Right atrium auricular region (tissue), 2 donors: Measurements from ENCODE around the gene ZNF385D. TPM values are rescaled to one million over a fixed set of nuclear protein-coding genes. Genes with fewer than 3 reads are reported as not detected.

Experiments
- DNase-seq: peaks from one replicate; pipeline ENCODE4 v3.0.0-alpha.2; 2019; ENCODE audit warnings: low spot score
- H3K27ac ChIP-seq, 2 donors: fragments of 200-600 bp; sonication (generic); 1 replicate in 1 of 2; 2 replicates in 1 of 2; pipeline ENCODE4 v1.5.1; 2016 to 2019
- H3K27me3 ChIP-seq, 2 donors: fragments of 200-600 bp; sonication (generic); one replicate each; pipeline versions ENCODE4 v1.5.1 to v1.6.0; 2017 to 2019
- H3K36me3 ChIP-seq: fragments of 200-600 bp; sonication (generic); one replicate; pipeline ENCODE4 v1.5.1; 2016
- H3K4me1 ChIP-seq, 2 donors: fragments of 200-600 bp; sonication (generic); one replicate each; pipeline versions ENCODE4 v1.5.1 to v1.6.0; 2017 to 2019
- H3K4me3 ChIP-seq, 2 donors: fragments of 200-600 bp; sonication (generic); 1 replicate in 1 of 2; 2 replicates in 1 of 2; pipeline ENCODE4 v1.5.1; 2017 to 2019; ENCODE audit warnings: mild to moderate bottlenecking in 1 of 2, moderate library complexity in 1 of 2
- H3K9me3 ChIP-seq, 2 donors: fragments of 200-600 bp; sonication (generic); one replicate each; pipeline ENCODE4 v1.5.1; 2019
- total RNA-seq, 2 donors: library from RNA; depleted of rRNA; stranded (reverse); fragments of >200 nt; gene quantifications; one replicate each; pipeline ENCODE4 v1.1.0, GENCODE V29; 2016
- TF ChIP-seq, protein P1 (sequence below), 2 donors: fragments of 200-600 bp; sonication (generic); IDR thresholded peaks; one replicate each; pipeline ENCODE4 v1.5.1; 2019; ENCODE audit warnings: antibody characterized with exemption in 2 of 2

Gene ZNF385D
- total RNA-seq, 2 donors from 2014 or later, result 0.59 to 1.1 TPM

- H3K4me1 ChIP-seq, result no peaks in the 10 kb centered on the region
- TF ChIP-seq, protein P1, sequence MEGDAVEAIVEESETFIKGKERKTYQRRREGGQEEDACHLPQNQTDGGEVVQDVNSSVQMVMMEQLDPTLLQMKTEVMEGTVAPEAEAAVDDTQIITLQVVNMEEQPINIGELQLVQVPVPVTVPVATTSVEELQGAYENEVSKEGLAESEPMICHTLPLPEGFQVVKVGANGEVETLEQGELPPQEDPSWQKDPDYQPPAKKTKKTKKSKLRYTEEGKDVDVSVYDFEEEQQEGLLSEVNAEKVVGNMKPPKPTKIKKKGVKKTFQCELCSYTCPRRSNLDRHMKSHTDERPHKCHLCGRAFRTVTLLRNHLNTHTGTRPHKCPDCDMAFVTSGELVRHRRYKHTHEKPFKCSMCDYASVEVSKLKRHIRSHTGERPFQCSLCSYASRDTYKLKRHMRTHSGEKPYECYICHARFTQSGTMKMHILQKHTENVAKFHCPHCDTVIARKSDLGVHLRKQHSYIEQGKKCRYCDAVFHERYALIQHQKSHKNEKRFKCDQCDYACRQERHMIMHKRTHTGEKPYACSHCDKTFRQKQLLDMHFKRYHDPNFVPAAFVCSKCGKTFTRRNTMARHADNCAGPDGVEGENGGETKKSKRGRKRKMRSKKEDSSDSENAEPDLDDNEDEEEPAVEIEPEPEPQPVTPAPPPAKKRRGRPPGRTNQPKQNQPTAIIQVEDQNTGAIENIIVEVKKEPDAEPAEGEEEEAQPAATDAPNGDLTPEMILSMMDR (IDR thresholded peaks at IDR 0.05), result no peak
- no peaks in the 10 kb centered on the region for H3K36me3 ChIP-seq
- H3K27me3 ChIP-seq, result no peaks in the 10 kb centered on the region
- no peak for DNase-seq
- H3K4me3 ChIP-seq, result no peak overlapping the region
- no peak overlapping the region for H3K27ac ChIP-seq
- H3K9me3 ChIP-seq, result no peaks in the 10 kb centered on the region
Observed at GRCh38 chr3:21592828-21593227, 158.2 kb downstream of the ZNF385D start.

DNA sequence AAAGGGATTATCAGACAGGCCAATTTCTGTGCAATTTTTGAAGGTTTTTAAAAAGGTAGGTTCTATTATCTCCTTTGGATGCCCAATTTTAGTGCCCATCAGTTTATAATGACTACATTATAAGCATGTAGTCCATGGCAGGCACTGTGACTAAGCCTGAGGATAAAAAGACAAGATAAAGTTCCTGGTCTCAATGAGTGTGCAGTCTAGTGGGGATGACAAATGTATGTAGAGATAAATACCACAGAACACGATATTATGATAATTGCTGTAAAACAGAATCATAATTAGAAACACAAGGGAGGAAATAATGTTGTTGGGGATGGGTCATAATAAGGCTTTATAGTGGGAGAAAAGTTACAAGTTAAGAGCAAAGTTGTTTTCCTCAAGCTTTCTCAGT, 163.1 kb downstream of the ZNF385D start:
- H3K27ac ChIP-seq, result no peak overlapping the region
- TF ChIP-seq, protein P1 (IDR thresholded peaks at IDR 0.05), result no peak
- H3K4me1 ChIP-seq, result no peaks in the 10 kb centered on the region
- H3K36me3 ChIP-seq, result no peaks in the 10 kb centered on the region
- no peaks in the 10 kb centered on the region for H3K9me3 ChIP-seq
- no peak for DNase-seq
- no peaks in the 10 kb centered on the region for H3K27me3 ChIP-seq
- H3K4me3 ChIP-seq, result no peak overlapping the region

DNA sequence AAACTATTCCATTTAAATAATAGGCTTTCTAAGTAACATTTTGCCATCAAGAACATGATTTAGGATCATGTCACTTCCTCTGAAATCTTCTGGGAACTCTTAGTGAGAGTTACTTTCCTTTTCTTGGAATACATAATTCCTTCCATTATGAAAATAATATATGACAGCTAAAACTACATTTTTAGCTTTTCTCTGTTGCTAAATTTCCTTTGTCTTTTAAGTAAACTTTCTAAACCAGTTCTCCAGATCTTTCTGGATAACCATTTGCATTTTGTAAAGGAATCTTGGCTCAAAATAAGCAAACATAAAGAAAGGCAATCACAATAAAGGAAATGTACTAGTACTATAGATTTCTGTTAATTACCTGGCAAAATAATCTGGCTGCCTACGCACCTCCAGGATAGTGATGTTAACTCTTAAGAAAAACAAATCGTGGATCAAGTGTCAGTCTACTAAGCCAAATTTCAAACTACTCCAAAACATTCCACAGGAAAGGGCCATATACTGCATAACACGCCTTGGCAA, 165.7 kb downstream of the ZNF385D start:
- TF ChIP-seq, protein P1 (IDR thresholded peaks at IDR 0.05), result no peak
- Histone ChIP-seq H3K27ac (no peak overlapping the region), H3K4me3 (no peak overlapping the region), H3K36me3 (no peaks in the 10 kb centered on the region), H3K4me1 (no peaks in the 10 kb centered on the region), H3K9me3 (no peaks in the 10 kb centered on the region), H3K27me3 (no peaks in the 10 kb centered on the region)
- DNase-seq, result no peak

GRCh38 chr3:21573291-21573690, 177.7 kb downstream of the ZNF385D start:
- no peaks in the 10 kb centered on the region for H3K27me3 ChIP-seq
- no peaks in the 10 kb centered on the region for H3K9me3 ChIP-seq
- no peak for DNase-seq
- H3K27ac ChIP-seq, result no peak overlapping the region
- H3K4me3 ChIP-seq, result no peak overlapping the region
- TF ChIP-seq, protein P1 (IDR thresholded peaks at IDR 0.05), result no peak
- no peaks in the 10 kb centered on the region for H3K36me3 ChIP-seq
- no peaks in the 10 kb centered on the region for H3K4me1 ChIP-seq

GRCh38 chr3:21564531-21564930, 186.5 kb downstream of the ZNF385D start:
- no peaks in the 10 kb centered on the region for H3K27me3 ChIP-seq
- no peaks in the 10 kb centered on the region for H3K9me3 ChIP-seq
- H3K27ac ChIP-seq, result no peak overlapping the region
- no peaks in the 10 kb centered on the region for H3K36me3 ChIP-seq
- TF ChIP-seq, protein P1 (IDR thresholded peaks at IDR 0.05), result no peak
- H3K4me3 ChIP-seq, result no peak overlapping the region
- H3K4me1 ChIP-seq, result no peaks in the 10 kb centered on the region
- DNase-seq, result no peak

DNA sequence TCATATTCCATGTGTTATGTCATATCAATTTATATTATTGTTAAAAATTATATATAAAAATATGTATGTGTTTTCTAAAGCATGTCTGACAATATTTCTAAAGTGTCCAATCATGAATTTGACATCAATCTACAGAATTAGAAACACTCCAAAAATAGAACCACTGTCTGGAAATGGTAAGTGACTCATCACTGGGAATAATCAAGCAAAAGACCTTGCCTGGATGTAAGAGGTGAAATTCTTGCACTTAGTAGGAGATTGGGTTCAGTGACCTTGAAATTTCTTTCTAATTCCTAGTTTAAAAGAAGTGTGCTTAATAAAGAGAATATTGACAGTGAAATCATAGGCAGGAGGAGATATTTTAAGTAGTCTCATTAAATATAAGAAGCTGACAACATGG, 188.8 kb downstream of the ZNF385D start:
- Histone ChIP-seq H3K9me3 (no peaks in the 10 kb centered on the region), H3K27me3 (no peaks in the 10 kb centered on the region), H3K27ac (no peak overlapping the region), H3K36me3 (no peaks in the 10 kb centered on the region), H3K4me1 (no peaks in the 10 kb centered on the region), H3K4me3 (no peak overlapping the region)
- TF ChIP-seq, protein P1 (IDR thresholded peaks at IDR 0.05), result no peak
- no peak for DNase-seq
